Activated CD8-positive, alpha-beta memory T cell treated with anti-CD3 and anti-CD28 coated beads, Interleukin-2, amount 50 U/mL, for 24 hours (primary cell): Measurements from ENCODE around the gene MT1F.
"Not testable (repeated sequence)": the region's sequence is repeated elsewhere in the genome, so short reads cannot be mapped to it uniquely, and the experiment has no call there.

ENCODE experiments used
- DNase-seq: peaks from one replicate; pipeline ENCODE4 v3.0.0-alpha.2; 2020; ENCODE audit errors: extremely low read depth

Gene MT1F

GRCh38 chr16:56672761-56673536 is 15.2 kb downstream of the MT1F start:
- DNase-seq = no peak

DNA sequence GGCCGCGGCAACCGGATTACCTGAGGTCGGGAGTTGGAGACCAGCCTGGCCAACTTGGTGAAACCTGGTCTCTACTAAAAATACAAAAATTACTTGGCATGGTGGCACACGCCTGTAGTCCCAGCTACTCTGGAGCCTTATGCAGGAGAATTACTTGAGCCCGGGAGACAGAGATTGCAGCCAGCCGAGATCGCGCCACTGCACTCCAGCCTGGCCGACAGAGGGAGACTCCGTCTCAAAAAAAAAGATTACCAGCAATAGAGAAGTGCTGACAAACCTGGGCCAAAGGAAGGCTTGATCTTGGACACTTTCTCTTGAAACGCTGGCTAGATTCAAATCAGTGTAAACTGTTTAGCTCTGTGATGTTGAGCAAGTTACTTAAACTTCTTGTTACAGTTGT is 16.2 kb downstream of the MT1F start:
- no peak for DNase-seq

DNA sequence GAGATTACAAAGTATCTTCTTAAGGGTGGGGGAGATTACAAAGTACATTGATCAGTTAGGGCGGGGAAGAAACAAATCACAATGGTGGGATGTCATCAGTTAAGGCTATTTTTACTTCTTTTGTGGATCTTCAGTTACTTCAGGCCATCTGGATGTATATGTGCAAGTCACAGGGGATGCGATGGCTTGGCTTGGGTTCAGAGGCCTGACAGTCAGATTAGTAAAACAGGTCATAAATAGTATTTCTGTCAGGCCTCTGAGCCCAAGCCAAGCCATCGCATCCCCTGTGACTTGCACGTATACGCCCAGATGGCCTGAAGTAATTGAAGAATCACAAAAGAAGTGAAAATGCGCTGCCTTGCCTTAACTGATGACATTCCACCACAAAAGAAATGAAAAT is 16.8 kb downstream of the MT1F start:
- not testable (repeated sequence) for DNase-seq

DNA sequence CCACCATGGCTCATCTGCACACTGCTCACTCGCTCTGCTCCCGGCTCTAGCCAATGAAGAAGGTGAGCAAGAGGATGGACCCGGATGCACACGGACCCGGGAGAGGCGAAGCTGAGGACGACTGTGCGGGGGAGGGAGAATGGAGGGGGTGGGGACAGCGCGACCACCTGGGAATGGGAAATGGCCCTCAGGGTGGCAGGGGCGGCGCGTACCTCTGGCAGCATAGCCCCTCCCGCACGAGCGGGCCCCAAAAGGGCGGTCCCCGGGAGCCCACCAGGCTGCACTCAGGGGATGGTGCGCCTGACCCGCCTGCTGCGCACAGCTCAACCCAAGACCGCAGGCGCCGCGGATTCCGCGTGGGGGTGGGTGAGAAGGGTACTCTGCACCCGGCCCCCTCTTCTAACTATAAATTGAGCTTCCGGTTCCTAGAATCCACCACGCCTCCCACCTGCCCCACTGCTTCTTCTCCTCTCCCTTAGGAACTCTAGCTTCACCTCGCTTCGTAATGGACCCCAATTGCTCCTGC is 18.0 kb downstream of the MT1F start:
- no peak for DNase-seq

DNA sequence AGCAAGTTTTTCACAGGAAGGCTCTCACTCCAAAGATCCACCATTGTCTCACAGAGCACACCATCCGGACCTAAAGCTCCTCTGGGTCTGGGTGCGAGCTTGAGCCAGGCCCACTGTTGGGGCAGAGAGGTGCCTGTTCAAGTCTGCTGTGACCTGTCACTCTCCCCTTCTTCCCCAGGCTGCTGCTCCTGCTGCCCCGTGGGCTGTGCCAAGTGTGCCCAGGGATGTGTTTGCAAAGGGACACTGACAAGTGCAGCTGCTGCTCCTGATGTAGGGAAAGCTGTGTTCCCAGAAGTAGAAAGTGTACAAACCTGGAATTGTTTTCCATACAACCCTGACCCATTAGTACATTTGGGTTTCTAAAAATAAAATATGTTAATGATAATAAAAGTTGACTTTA is 19.7 kb downstream of the MT1F start:
- DNase-seq = no peak

DNA sequence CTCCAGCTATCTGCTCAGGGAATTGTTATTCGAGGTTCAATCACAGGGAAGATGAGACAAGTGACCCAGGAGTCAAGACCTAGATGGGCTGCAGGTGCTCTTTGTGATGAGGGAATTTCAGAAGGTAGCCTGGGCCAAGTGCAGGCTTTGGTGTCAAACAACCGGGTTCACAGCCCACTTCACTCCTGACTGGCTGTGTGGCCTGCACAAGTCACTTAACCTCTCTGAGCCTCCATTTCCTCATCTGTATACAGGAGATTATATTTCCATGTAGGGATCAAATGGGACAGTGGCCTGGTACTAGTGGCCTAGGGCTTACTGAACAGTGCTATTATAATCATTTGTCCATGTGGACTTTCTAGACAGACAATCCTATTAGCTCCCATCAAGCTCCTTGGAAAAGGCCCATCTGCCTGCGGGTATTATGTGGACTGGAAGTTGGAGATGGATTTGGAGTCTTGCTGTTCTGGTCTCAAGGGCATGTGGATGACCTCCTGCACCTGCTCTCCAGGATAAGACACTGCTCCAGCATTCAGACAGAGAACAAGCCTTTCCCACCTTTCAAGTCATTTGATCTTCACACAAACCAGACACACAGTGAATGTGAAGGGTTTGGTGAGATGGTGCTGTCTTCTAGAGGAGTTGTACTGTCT is 21.4 kb downstream of the MT1F start:
- DNase-seq = no peak

GRCh38 chr16:56679818-56680217 is 22.1 kb downstream of the MT1F start:
- no peak for DNase-seq

GRCh38 chr16:56681939-56682702 is 24.4 kb downstream of the MT1F start, which contains the start of gene MT1X:
Gene MT1X (plus strand): TSS chr16:56682470. CDS start chr16:56682541, 71 bp downstream.
- peak; percentile 74 for DNase-seq

DNA sequence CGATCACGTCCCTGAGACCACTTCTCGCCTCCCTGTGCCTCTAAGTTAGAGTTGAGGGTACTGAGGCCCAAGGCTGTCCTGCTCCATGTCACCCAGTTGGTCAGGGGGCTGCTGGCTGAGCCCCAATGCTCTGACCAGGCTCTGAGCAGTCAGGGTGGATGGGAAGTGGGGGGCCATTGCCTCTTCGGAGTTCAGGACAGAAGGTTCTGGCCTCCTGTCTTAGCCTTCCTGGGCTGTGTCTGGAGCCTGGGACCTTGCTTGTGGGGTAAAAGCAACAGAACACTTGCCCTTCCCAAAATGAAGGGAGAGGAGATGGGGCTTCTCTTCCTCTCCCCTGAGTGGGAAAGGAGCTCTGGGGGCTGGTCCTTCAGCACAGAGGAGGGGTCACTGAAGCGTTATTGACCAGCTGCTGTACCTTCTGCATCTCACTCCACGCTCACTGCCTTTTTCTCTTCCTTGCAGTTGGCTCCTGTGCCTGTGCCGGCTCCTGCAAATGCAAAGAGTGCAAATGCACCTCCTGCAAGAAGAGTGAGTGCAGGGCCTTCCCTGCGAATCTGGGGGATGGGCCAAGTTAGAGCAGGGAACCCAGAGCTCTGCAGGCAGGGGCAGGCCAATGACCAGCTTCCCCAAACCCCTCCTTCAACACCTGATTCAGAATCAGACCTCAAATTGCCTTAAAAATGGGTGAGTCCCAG is 25.1 kb downstream of the MT1F start:
- DNase-seq = no peak

DNA sequence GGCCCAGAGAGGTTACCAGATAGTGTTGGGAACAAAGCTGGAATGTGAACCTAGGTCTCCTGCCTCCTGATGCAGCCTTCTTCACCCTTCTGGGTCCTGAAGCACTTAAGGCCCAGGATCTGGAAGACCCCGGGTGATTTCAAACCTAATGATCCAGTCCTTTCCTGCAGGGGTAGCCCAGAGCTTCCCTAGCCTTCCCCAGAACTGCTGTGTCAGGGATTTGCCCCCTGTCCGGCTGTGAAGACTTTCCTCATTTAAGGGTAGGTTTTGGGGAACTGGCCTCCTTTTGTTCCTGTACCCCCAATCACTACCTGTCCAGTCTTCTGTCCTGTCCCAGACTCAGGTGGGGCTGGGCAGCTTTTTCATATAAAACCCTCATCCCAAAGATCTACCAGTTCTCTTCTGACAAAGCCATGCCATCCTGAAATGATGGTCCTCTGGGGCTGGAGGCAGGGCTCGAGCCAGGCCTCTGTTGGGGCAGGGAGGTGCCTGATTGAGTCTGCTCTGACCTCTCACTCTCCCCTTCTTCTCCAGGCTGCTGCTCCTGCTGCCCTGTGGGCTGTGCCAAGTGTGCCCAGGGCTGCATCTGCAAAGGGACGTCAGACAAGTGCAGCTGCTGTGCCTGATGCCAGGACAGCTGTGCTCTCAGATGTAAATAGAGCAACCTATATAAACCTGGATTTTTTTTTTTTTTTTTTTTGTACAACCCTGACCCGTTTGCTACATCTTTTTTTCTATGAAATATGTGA is 25.8 kb downstream of the MT1F start:
- no peak for DNase-seq

- no peak for DNase-seq
These were observed 26.6 kb downstream of the MT1F start for GRCh38 chr16:56684256-56684925.

DNA sequence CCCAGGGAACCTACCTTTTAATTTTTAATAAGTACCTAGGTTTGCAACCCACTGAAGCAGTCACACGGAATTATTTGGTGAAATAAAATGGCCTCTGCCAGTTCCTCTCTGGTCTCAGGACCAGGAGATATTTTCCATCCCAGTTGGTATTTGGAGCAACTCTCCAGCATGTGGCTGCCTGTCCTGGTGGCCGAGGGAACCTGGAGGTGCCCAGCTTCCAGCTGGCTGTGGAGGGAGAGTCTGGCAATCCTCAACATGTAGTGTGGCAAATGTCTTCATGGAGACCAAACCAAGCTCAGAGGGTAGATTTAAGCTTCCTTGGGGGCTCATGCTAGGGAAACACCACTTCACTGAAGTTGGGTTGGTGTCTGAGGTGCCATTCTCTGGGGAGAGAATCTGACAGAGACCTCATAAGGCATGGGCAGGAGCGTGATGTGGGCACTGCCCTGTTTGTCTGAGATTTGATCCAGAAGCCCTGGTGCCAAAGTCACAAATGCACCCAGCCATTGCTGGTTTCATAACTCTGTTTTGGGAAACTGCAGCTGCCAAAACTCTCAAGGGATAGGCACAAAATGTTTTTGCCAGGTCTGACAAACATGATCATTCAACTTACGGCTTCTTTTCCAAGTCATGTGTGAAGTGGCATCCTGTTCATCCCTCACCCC is 27.3 kb downstream of the MT1F start:
- no peak for DNase-seq

GRCh38 chr16:56686758-56687157 is 29.0 kb downstream of the MT1F start:
- DNase-seq = no peak

GRCh38 chr16:56688762-56689161 is 31.0 kb downstream of the MT1F start:
- DNase-seq = no peak

GRCh38 chr16:56689171-56689570 is 31.4 kb downstream of the MT1F start:
- no peak for DNase-seq

GRCh38 chr16:56690420-56691122 is 32.8 kb downstream of the MT1F start:
- DNase-seq = no peak

- DNase-seq = no peak
These were observed 34.1 kb downstream of the MT1F start for GRCh38 chr16:56691885-56692284.

GRCh38 chr16:56695246-56695645 is 37.5 kb downstream of the MT1F start:
- DNase-seq = no peak

DNA sequence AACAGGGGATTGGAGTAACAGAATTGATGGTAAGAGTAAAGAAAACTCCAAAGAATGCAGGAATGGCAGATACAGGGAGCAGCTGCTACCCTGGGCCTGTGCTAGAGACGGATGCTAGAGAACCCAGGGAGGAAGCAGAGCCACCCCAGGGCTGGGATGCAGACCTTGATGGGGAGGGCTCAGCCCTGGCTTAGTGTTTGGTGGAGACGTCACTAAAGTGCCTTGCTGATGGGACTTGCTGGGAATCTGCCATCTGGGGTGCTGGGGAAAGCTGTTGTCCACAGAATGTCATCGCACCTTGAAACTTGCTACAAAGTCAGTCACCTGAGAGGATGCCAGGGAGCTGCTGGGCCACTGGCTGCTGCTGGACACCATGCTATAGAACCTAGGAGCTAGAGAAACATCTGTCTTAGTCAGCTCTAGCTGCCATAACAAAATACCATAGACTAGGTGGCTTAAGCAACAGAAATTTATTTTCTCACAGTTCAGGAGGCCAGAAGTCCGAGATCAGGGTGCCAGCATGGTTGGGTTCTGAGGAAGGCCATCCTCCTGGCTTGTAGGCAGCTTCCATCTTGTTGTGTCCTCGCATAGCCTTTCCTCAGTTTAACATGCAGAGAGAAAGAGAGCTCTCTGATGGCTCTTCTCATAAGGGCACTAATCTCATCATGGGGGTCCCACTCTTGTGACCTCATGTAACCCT is 39.8 kb downstream of the MT1F start:
- no peak for DNase-seq
